Stimulated activated CD4-positive, alpha-beta T cell treated with anti-CD3 and anti-CD28 coated beads, Interleukin-2, amount 100 ng/mL, for 4 hours (primary cell): ENCODE data around the gene NPHP1.
"Not testable (repeated sequence)": the region's sequence is repeated elsewhere in the genome, so short reads cannot be mapped to it uniquely, and the experiment has no call there.

Experiments
- DNase-seq: peaks from one replicate; pipeline ENCODE4 v3.0.0-alpha.2; 2020; ENCODE audit warnings: low read depth

Gene NPHP1

DNA sequence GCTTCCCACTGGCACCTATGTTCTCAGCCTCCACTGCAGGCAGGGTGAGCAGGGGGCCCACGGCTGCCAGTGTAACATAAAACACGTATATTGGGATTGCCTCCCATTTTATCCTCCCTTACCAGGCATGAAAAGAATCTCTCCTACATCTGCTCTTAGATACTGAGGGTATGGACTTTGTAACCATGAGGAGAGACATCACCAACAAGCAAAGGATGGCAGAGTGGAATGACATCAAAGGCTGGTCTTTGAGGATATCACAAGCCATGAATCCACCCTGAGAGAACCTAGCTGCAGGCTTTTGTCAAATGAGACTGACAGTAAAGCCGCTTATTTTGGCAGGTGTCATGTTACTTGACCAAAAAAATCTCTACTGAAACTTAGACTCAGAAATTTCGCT, 7.4 kb downstream of the NPHP1 start:
- no peak for DNase-seq

DNA sequence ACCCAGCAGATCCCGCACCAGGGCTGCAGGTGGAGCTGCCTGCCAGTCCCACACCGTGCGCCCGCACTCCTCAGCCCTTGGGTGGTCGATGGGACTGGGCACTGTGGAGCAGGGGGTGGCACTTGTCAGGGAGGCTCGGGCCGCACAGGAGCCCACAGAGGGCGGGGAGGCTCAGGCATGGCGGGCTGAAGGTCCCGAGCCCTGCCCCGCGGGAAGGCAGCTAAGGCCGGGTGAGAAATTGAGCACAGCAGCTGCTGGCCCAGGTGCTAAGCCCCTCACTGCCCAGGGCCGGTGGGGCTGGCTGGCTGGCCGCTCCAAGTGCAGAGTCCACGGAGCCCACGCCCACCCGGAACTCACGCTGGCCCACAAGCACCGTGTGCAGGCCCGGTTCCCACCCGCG, 14.6 kb downstream of the NPHP1 start:
- not testable (repeated sequence) for DNase-seq

DNA sequence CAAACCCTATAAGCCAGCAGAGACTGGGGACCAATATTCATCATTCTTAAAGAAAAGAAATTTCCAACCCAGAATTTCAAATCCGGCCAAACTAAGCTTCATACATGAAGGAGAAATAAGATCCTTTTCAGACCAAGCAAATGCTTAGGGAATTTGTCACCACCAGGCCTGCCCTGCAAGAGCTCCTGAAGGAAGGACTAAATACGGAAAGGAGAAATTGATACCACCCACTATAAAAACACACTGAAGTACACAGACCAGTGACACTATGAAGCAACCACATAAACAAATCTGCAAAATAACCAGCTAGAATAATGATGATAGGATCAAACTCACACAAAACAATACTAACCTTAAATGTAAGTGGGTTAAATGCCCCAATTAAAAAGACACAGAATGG, 22.4 kb downstream of the NPHP1 start:
- no peak for DNase-seq

DNA sequence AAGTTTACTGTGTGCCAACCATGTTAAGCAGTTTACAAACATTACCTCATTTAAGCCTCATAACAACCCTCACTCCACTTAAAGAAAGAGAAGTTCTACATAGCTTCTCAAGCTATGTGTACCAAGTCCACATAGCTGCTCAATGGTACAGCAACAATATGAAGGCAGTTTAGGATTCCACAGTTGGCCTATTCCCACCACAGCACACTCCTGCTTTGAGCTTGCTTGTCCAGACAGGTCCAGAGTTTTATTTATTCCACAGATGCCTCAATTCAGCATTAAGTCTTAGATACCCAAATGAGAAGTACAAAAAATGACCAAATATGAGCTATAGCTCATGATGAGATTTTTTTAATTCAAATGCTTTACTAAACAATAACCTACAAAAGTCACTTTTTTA, 24.8 kb downstream of the NPHP1 start:
- DNase-seq: no peak

DNA sequence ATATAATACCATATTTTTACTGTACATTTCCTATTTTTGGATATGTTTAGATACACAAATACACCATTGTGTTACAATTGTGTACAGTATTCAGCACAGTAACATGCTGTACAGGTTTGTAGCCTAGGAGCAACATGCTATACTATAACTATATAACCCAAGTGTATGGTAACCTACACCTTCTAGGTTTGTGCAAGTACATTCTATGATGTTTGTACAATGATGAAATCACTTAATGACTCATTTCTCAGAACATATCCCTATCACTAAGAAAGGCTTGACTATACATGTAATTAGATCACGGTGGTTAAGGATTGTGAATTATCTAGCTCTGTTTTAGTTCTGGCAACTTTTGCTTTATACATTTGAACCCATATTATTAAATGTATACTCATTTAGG, 31.3 kb downstream of the NPHP1 start:
- no peak for DNase-seq

DNA sequence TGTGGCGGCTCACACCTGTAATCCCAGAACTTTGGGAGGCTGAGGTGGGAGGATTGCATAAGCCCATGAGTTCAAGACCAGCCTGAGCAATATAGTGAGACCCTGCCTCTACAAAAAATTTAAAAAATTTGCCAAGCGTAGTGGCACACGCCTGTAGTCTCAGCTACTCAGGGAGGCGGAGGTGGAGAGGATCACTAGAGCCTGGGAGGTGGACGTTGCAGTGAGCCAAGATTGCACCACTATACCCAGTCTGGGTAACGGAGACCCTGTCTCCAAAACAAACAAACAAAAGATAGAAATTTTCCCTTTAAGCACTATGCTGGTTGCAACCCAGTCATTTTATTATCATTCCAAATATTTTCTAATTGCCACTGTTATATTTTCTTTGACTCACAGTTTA, 32.3 kb downstream of the NPHP1 start:
- DNase-seq: no peak

DNA sequence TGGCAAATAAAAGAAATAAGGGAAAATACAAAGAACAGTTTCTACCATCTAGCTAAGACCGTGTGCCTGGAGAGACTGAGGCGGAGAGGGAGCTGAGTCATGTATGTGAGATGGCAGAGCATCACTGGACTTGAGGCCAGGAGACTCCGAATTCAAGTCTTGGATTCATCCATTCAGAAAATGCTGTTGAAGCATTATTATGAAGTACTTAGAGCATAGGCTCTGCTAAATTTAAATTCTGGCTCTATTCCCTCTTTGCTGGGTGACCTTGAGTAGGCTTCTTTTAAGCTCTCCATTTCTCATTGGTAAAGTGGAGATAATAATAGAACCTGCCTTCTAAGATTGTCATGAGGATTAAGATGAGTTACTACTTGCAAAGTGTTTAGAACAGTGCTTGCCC, 34.7 kb downstream of the NPHP1 start:
- DNase-seq: no peak

DNA sequence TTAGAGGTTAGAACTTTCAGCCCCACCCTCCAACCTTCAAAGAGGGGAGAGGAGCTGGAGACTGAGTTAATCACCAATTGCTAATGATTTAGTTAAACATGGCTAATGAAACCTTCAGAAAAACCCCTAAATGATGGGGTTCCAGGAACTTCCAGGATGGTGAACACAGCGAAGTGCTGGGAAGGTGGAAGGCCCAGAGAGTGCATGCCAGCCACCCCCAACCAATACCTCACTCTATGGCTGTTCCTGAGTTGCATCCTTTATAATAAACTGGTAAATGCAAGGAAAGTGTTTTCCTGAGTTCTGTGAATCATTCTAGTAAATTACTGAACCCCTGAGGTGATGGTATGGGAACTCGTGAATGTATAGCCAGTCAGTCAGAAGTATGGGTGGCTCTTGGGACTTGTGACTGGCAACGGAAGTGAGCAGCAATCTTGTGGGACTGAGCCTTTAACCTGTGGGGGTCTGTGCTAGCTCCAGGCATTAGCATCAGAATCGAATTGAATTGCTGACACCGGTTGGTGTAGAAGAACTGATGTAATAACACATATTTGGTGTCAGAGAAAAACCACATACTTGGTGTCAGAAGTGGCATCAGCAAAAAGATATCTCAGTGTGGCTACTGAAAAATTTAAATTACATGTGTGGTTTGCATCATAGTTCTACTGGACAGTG, 37.4 kb downstream of the NPHP1 start:
- DNase-seq: no peak

DNA sequence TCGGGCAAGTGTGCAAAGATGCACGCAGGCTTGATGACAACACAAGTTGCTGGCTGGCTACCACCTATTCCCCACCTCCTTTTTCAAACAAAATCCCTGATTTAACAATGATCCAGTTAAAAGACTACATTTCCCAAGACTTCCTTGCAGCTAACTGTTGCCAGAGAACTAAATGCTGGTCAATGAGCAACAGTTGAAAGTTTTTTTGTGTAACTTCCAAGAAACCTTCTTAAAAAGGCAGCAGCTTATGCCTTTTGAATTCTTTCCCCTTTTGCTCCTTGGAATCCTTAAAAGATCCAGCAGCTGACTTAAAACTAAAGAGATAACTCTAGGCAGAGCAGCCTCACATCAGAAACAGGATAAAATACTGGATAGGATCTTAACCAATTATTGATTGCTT, 38.5 kb downstream of the NPHP1 start:
- DNase-seq: no peak

DNA sequence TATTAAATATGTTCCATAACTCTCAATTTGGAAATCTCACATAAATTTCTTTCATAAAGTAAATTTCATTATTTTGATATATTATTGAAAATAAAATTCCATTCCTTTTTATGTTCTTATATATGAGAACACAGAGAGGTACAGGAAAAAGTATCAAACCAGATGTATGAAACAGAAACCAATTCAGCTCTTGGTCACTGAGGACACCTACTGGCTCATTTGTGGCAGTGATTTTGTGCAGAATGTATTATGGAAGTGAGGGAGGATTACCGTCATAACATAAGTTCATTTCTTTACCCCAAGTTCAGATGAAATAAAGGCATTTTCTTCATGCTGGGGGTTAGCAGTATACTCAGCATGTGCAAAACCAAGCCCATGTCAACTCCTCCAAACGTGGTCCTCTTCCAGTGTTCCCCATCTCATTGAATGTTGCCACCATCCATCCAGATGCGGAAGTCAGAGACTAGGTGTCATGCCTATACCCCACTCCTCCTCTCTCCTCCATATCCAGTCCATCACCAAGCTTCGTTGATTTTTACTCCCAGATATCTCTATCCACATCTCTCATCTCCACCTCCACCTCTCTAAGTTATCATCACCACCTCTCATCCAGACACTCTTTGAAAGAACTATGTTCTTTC, 47.5 kb downstream of the NPHP1 start:
- no peak for DNase-seq

DNA sequence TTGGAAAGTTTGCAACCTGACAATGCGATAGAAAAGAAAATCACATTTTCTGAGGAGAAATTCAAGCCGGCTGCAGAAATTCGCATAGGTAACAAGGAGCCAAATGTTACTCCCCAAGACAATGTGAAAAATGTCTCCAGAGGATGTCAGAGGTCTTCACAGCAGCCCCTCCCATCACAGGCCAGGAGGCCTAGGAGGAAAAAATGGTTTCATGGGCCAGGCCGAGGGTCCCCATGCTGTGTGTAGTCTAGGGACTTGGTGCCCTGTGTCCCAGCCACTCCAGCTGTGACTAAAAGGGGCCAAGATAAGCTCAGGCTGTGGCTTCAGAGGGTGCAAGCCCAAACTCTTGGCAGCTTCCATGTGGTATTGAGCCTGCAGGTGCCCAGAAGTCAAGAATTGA, 50.0 kb downstream of the NPHP1 start:
- DNase-seq: not testable (repeated sequence)

DNA sequence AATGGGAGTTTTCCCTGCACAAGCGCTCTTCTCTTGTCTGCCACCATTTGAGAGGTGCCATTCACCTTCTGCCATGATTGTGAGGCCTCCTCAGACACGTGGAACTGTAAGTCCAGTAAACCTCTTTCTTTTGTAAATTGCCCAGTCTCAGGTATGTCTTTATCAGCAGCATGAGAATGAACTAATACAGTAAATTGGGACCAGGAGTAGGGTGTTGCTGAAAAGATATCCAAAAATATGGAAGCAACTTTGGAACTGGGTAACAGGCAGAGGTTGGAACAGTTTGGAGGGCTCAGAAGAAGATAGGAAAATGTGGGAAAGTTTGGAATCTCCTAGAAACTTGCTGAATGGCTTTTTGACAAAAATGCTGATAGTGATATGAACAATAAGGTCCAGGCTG, 50.6 kb downstream of the NPHP1 start:
- not testable (repeated sequence) for DNase-seq

DNA sequence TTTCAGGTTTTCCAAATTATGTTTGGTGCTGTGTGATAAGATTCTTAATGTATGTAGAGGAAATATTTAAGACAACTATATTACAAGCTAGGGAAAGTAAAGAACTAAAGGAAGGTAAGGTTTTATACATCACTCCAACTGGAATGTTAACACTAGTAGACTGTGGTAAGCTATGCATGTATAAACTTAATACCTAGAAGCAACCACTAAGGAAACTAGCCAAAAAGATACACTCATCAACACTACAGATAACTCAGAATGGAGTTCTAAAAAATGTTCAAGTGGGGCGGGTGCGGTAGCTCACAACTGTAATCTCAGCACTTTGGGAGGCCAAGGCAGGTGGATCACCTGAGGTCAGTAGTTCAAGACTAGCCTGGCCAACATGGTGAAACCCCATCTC, 51.4 kb downstream of the NPHP1 start:
- no peak for DNase-seq

DNA sequence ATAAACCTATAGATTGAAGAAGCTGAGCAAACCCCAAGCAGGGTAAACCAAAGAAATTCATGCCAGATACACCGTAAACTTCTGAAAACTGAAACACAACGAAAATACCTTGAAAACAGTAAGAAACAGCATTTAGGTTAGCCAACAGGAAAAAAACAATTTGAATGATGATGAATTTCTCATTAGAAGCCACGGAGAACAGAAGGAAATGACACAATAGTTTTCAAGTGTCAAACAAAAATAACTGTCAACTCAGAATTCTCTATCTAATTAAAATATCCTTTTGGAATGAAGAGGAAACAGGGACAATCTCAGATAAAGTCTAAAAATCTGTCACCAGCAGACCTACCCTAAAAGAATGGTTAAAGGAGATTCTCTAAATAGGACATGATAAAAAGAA, 51.9 kb downstream of the NPHP1 start:
- DNase-seq: no peak

DNA sequence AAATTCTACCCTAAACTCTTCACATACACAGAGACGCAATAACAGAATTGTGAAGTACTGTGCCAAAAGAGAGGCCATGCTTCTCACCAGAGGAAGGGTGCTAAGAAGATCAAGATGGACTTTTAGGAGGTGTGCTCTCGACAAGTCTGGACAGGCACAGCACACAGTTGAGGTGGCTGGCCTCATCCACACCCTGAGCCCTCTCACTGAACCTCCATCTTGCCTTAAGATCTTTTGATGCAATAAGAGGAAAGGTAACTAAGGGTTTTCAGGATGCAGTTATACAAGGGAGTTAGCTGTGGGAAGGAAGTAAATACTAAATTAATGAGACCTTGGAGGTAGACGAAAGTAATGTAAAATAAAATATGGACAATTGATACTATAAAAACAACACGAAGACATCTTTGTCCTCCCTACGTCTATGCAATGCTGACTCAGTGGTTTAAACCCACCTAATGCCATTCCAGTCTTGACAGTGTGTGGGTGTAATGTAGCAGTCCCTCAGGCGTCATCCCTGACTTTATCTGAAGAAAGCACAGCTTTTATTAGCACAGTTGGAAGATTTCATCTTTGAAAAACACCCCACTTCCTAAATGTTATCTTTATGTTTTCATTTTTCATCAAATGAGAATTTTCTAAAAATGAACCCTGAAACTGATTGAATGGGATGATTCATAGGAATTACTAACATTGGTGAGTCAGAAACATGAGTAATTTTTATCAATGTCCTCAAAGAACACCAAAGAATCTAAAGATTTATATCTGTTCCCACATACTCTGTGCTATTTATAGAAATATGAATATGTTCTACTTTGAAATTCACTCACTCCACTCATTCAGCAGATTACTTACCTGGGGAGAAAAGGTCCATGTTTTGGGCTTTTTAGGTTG, 55.2 kb downstream of the NPHP1 start:
- DNase-seq: no peak

DNA sequence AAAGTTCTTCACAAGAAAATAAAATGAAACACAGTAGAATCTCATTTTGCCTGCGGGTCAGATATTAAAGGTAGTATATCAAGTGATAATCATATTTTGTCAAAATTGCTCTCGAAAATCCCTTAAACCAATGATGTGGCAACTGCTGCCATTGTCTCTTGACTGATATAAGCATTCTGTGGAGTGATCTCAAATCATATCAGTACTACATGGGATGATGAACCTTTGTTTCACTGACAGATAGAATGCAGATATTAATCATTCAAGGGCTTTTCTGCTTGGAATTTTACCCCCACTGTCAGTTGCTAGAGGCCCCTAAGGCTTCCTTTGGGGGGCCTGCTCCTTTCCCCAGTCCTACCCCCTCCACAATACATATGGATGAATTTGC, 57.9 kb downstream of the NPHP1 start:
- no peak for DNase-seq

DNA sequence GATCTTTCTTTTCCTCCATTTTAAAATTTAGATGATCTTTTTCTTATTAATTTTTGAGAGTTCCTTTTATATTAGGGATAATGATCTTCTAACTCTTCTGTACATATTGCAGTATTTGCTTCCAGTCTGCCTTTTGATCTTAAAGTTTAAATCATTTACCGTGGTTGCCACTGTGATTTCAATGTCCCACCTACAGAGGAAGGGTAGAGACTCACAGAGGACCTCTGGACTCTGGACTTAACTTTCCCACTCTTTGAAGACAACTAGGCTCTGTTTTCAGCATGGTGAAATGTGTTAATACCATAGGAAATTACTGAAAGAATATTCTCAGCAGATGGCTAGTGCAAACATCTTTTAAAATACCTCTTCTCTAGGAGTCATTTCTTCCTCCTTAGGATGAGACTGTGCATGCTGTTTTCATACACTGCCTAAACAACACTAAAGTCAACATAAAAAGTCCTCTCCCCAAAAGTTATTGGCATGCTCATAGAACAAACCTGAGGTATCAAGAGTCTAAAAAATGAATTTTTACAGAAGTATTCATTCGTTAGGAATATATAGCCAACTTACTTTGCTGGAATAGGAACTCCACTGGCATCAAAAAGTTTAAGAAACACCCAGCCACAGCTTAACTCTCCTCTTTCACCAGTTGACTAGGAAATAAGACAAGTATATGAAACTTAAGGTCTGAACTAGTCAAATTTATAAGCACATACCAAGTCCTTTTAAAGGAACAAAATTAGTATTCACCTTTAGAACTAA, 58.4 kb downstream of the NPHP1 start:
- no peak for DNase-seq

DNA sequence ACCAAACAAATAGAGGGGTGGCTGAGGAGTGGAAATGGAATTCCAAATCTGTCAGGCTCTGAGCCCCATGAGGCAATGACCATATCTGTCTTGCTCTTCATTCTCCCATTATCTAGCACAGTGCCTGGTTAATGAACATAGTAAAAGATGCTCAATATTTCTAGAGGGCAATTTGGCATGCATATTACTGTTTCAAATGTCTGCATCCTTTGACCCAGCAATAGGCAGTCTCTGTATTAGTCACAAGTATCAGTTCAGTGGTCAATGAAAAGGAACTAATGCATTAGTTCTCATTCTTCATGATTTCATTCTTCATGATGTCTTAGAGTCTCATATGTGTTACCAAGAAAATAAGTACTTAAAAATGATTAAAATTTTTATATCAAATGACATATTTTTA, 60.8 kb downstream of the NPHP1 start:
- no peak for DNase-seq

DNA sequence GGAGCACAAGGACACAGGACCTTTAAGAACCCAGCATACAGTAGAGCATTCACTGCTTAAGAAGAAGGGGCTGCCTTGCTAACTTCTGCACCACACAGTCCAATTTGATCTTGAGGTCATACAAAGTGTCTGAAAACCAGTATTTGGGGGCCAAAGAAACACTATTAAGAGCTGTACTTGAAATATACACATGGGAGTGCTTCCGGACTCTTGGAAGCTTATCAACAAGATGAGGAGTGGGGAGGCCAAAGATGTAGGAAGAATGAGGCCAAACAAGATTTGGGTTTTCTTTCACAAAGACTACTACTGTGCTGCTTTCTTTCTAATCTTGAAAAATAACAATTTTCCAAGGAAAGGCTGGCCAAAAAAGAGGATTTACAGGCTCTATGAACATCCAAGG, 64.4 kb downstream of the NPHP1 start:
- DNase-seq: no peak

DNA sequence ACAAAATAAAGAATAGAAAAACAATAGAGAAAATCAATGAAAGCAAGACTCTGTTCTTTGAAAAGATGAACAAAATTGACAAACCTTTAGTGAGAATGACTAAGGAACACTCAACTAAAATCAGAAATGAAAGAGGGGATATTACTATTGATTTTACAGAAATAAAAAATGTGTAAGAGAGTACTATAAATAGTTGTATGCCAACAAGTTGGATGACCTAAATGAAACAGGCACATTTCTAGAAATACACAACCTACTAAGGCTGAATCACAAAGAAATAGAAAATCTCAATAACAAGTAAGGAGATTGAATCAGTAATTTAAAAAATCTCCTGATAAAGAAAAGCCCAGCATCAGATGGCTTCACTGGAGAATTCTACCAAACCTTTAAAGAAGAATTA, 70.8 kb downstream of the NPHP1 start:
- DNase-seq: no peak

DNA sequence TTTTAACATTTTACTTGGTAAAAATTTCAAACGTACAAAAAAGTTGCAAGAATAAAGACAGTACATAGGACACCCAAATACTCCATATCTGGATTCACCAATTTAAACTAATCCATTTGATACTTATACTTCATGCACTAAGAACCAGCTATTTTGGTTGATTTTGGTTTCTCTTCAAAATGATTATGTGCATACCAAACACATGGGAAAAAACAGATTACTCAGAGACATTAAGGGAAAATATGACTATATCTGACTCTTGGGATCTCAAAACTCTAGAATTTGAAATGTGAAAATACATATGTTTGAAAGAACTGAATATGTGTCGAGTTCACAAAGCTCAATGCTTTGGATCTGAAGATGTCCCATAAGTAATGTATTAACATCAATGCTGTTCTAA, 73.6 kb downstream of the NPHP1 start:
- no peak for DNase-seq

DNA sequence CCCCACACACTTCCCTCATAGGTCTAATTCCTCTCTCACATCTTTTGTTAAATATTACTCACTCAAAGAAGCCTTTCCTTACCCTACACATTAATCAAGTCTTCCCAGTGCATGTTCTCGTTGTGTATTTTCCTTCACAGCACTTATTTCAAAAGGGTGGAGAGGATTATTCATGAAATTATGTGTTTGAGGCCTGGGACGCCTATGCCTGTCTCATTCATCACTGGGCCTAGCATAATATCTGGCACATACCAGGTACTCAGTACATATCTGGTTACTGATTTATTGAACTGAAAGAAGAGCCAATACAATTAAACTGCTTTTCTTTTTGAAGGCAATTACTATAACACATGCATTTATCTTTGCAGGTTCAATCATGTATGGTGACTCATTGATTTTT, 74.1 kb downstream of the NPHP1 start:
- no peak for DNase-seq

DNA sequence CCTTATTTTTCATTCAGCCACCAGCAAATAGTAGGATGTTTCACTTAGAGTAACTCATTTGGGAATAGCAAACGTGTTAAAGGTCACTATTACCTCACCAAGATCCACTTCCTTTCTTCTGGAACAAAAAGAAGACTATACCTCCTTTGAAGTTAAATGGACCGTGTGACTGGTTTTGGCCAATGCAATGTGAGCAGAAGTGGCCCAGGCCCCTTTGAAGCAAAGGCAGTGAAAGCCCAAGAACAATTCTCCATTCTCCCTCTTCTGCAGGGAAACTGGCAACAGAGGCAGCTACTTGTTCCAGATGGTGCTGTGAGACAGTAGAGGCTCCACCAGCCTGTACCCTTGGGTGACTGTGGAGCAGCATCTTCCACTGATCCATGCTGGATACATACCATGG, 77.9 kb downstream of the NPHP1 start:
- no peak for DNase-seq
